ENCODE data around the gene TMC4.

DNA sequence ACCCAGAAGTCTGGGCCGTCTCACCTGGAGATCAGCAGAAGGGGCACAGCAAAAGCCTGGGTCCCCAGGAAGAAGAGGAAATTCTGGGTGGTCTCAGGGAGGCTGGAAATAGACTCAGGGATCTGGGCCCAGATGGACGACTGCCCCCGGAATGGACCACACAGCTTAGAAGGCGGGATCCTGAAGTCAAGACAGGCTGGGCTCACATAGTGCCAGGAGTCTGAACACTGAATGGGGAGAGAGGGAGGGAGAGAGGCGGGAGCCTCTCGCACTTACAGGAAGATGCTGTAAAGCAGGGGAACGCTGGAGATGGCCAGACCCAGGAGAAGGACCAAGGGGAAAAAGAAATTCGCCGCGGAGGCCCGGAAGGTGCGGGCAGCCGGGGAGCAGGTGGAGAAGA is 12.1 kb downstream of the TMC4 start:
- TF ChIP-seq, protein P1, sequence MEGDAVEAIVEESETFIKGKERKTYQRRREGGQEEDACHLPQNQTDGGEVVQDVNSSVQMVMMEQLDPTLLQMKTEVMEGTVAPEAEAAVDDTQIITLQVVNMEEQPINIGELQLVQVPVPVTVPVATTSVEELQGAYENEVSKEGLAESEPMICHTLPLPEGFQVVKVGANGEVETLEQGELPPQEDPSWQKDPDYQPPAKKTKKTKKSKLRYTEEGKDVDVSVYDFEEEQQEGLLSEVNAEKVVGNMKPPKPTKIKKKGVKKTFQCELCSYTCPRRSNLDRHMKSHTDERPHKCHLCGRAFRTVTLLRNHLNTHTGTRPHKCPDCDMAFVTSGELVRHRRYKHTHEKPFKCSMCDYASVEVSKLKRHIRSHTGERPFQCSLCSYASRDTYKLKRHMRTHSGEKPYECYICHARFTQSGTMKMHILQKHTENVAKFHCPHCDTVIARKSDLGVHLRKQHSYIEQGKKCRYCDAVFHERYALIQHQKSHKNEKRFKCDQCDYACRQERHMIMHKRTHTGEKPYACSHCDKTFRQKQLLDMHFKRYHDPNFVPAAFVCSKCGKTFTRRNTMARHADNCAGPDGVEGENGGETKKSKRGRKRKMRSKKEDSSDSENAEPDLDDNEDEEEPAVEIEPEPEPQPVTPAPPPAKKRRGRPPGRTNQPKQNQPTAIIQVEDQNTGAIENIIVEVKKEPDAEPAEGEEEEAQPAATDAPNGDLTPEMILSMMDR (IDR thresholded peaks at IDR 0.05 in 4 of 5, conservative IDR thresholded peaks at IDR 0.05 in 1 of 5): no peak
- no peak for TF ChIP-seq POLR2A (IDR thresholded peaks at IDR 0.05)

Data from gastrocnemius medialis (tissue), 4 donors.